ENCODE results near the gene MYOC. TPM values are rescaled to one million over a fixed set of nuclear protein-coding genes. Genes with fewer than 3 reads are reported as not detected.

Gene MYOC
- total RNA-seq, 1 experiment from 2014 or later, result not detected

DNA sequence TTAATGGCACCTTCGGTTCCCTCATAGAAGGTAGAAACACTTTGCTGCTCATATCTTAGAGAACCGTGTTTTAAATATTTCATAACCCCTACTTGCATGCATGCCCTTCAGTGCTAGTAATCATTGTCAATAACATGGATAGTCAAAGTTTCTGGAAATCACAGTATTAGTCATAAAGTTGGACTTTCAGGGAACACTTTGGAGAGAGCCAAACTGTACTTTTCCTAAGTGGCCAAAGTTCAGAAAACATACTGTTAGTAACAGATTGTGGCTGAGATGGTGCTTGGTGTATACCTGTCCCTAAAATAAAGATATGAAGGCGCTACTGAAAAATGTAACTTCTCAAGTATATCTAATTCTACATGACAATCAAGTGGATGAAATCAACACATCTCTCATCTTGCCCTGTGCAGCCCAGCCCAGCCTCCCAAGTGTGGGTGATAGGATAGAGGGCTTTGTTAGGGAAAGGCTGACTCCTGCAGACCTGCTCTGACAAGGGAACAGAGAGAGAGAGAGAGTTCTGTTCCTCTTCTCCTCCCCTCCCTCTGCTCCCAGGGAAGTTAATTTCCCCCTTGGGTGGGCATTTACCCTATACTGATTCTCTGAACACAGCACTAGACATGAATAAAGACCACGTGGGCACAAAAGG lies 14.4 kb downstream of the MYOC start:
- Histone ChIP-seq H3K79me2 (ENCODE audit: insufficient read depth, low read length) (no peaks in the 10 kb centered on the region), H3K79me1 (ENCODE audit: insufficient read depth, low read depth, low read length, poor library complexity, severe bottlenecking) (no peaks in the 10 kb centered on the region), H3K4me1 (ENCODE audit: insufficient read depth, low read length) (peaks cover 2% of the 10 kb centered on the region; the same call in 1 of the 2 replicates), H4K8ac (replicated peaks; ENCODE audit: insufficient read length, low read depth, low read length) (no peak overlapping the region), H2BK12ac (ENCODE audit: insufficient read length, low read depth, low read length) (no peak overlapping the region), H2BK20ac (ENCODE audit: low read depth, low read length, poor library complexity, severe bottlenecking) (no peak overlapping the region), H4K91ac (ENCODE audit: insufficient read length, low read depth, low read length) (no peak overlapping the region), H3K9ac (ENCODE audit: extremely low read depth, insufficient read length, low read length) (no peak overlapping the region), H3K23ac (ENCODE audit: insufficient read length, low read depth, low read length) (no peak overlapping the region), H3K4ac (ENCODE audit: low read depth, low read length) (no peak overlapping the region), H2AK5ac (ENCODE audit: insufficient read length, low read length) (no peak overlapping the region), H3K27me3 (ENCODE audit: insufficient read depth, low read length) (no peaks in the 10 kb centered on the region), H2BK5ac (ENCODE audit: insufficient read length, low read length) (no peak overlapping the region), H3K56ac (ENCODE audit: insufficient read length, low read depth, low read length) (no peak overlapping the region), H3K23me2 (ENCODE audit: insufficient read length, low read depth, low read length, poor library complexity, severe bottlenecking) (no peaks in the 10 kb centered on the region), H2BK120ac (ENCODE audit: low read depth, low read length, poor library complexity, severe bottlenecking) (no peak overlapping the region), H3K18ac (ENCODE audit: insufficient read length, low read depth, low read length) (no peak overlapping the region), H3K14ac (ENCODE audit: insufficient read depth, low read length) (no peak overlapping the region), H2AFZ (ENCODE audit: low read length) (no peak overlapping the region), H3K4me2 (ENCODE audit: insufficient read depth, insufficient read length, low read length) (no peak overlapping the region), H2BK15ac (ENCODE audit: low read depth, low read length) (no peak overlapping the region), H3K27ac (ENCODE audit: insufficient read length, low read depth, low read length) (no peak overlapping the region), H4K5ac (ENCODE audit: insufficient read length, low read depth, low read length) (no peak overlapping the region), H4K20me1 (ENCODE audit: control insufficient read depth, insufficient read depth, insufficient read length) (no peaks in the 10 kb centered on the region), H3T11ph (ENCODE audit: low read length) (no peak overlapping the region), H3K9me3 (ENCODE audit: control insufficient read depth, low read depth, low read length) (no peaks in the 10 kb centered on the region)
- WGBS (ENCODE audit: extremely low coverage, insufficient read length, low lambda C conversion rate), result no CpG with 5 or more reads among the region's 4 CpGs
- no peak for DNase-seq
- H3K36me3 Mint-ChIP-seq (ENCODE audit: insufficient read depth in 1 of 3, low read depth in 3 of 3), result no peaks in the 10 kb centered on the region; a peak in 1 of 7 replicates
- no peaks in the 10 kb centered on the region; a peak in 1 of 5 replicates for H3K9me3 Mint-ChIP-seq
- no peaks in the 10 kb centered on the region; the same call in 1 of the 2 replicates for H3K27me3 Mint-ChIP-seq (ENCODE audit: low read depth)
- no peak overlapping the region for H3K27ac Mint-ChIP-seq
- no peak overlapping the region for H3K4me3 Mint-ChIP-seq
- TF ChIP-seq, protein P1, sequence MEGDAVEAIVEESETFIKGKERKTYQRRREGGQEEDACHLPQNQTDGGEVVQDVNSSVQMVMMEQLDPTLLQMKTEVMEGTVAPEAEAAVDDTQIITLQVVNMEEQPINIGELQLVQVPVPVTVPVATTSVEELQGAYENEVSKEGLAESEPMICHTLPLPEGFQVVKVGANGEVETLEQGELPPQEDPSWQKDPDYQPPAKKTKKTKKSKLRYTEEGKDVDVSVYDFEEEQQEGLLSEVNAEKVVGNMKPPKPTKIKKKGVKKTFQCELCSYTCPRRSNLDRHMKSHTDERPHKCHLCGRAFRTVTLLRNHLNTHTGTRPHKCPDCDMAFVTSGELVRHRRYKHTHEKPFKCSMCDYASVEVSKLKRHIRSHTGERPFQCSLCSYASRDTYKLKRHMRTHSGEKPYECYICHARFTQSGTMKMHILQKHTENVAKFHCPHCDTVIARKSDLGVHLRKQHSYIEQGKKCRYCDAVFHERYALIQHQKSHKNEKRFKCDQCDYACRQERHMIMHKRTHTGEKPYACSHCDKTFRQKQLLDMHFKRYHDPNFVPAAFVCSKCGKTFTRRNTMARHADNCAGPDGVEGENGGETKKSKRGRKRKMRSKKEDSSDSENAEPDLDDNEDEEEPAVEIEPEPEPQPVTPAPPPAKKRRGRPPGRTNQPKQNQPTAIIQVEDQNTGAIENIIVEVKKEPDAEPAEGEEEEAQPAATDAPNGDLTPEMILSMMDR (conservative IDR thresholded peaks at IDR 0.05), result no peak
- H3K4me1 Mint-ChIP-seq, result peaks cover 28 to 32% of the 10 kb centered on the region in 2 experiments
